K562 (cell line): ENCODE results near the gene NDUFA3. TPM values are rescaled to one million over a fixed set of nuclear protein-coding genes. Genes with fewer than 3 reads are reported as not detected.

ENCODE experiments used
- ATAC-seq: fragments of 200-7000 bp; cut with Tn5 transposase; 3 replicates; pipeline ENCODE4 v1.9.1; 2020; ENCODE audit warnings: moderate library complexity
- BruUV-seq: library from RNA; stranded (reverse); fragments of 400-500 nt; replicated peaks from 2 replicates; lab custom pipeline; 2021; lab: Mats Ljungman, UMichigan
- CTCF ChIA-PET: fragments of 300-600 bp; formaldehyde crosslinking; extraction: SDS; loops from one replicate; lab custom pipeline; 2021; ENCODE audit warnings: low intra/inter-chr PET ratio; lab: Yijun Ruan, JAX
- POLR2A ChIA-PET: fragments of 300-600, 350-650 bp; sonication (Branson Sonifier 250); formaldehyde crosslinking; extraction: SDS; loops from one replicate; lab custom pipeline; 2021; ENCODE audit warnings: antibody characterized with exemption, inconsistent platforms; lab: Yijun Ruan, JAX
- DNase-seq, 4 experiments: peaks; one replicate each; pipeline versions ENCODE4 v3.0.0 to v3.0.0-alpha.2; 2011 to 2018; ENCODE audit warnings: low spot score in 3 of 4, mixed read lengths in 3 of 4; ENCODE audit errors: extremely low read depth in 1 of 4
- FAIRE-seq: peaks from 2 replicates; lab custom pipeline; 2011; peaks lifted over from hg19 to GRCh38; lab: Jason Lieb, UNC
- H2AFZ ChIP-seq: 2 replicates; pipeline ENCODE4 v1.6.0; 2011; ENCODE audit warnings: low read depth, low read length, control low read depth, inconsistent platforms
- H3K27ac ChIP-seq: fragments of 200-600 bp; 3 replicates; pipeline ENCODE4 v1.8.0; 2011; ENCODE audit warnings: low read depth, mild to moderate bottlenecking, control low read depth, inconsistent platforms, low read length, moderate library complexity, mixed read lengths; ENCODE audit errors: extremely low read depth
- H3K27me3 ChIP-seq, 2 experiments: fragments of 300-600 bp in 1 of 2; 2 replicates in 1 of 2; 3 replicates in 1 of 2; pipeline versions ENCODE4 v1.6.0 to v1.8.0; 2011; ENCODE audit warnings: inconsistent platforms in 2 of 2, low read length in 2 of 2, mild to moderate bottlenecking in 1 of 2, mixed read lengths in 1 of 2, moderate library complexity in 1 of 2; ENCODE audit not compliant: control insufficient read depth in 2 of 2, insufficient read depth in 2 of 2
- H3K36me3 ChIP-seq: fragments of 300-600 bp; 3 replicates; pipeline ENCODE4 v1.8.0; 2011; ENCODE audit warnings: mild to moderate bottlenecking, low read length, inconsistent platforms; ENCODE audit not compliant: control insufficient read depth, insufficient read depth
- H3K4me1 ChIP-seq, 2 experiments: fragments of 200-600 bp in 1 of 2; replicated peaks in 1 of 2; 2 replicates in 1 of 2; 3 replicates in 1 of 2; pipeline versions ENCODE4 v1.5.1 to v1.8.0; 2011; ENCODE audit warnings: inconsistent platforms in 2 of 2, low read length in 2 of 2, mild to moderate bottlenecking in 1 of 2, mixed read lengths in 1 of 2, moderate library complexity in 1 of 2; ENCODE audit not compliant: control insufficient read depth in 2 of 2, insufficient read depth in 2 of 2
- H3K4me2 ChIP-seq: 2 replicates; pipeline ENCODE4 v1.6.1; 2011; ENCODE audit warnings: low read length, control low read depth, inconsistent platforms, mixed read lengths; ENCODE audit not compliant: insufficient read depth
- H3K4me3 ChIP-seq: fragments of 200-600 bp; sonication (generic), shearing (Covaris generic); 2 replicates; pipeline ENCODE4 v1.5.1; 2016; ENCODE audit warnings: control low read depth, inconsistent platforms
- H3K79me2 ChIP-seq: fragments of 200-600 bp; 3 replicates; pipeline ENCODE4 v1.8.0; 2011; ENCODE audit warnings: low read length, inconsistent platforms; ENCODE audit not compliant: control insufficient read depth, insufficient read depth
- H3K9ac ChIP-seq, 2 experiments: 2 replicates each; pipeline versions ENCODE4 v1.6.0 to v1.6.1; 2011; ENCODE audit warnings: low read depth in 2 of 2, low read length in 2 of 2, control low read depth in 1 of 2, inconsistent platforms in 1 of 2, mild to moderate bottlenecking in 1 of 2, mixed read lengths in 1 of 2; ENCODE audit not compliant: insufficient read depth in 1 of 2
- H3K9me1 ChIP-seq: one replicate; pipeline ENCODE4 v1.6.0; 2011; ENCODE audit warnings: inconsistent platforms, mild to moderate bottlenecking, low read length, moderate library complexity; ENCODE audit not compliant: control insufficient read depth, insufficient read depth
- H3K9me3 ChIP-seq: replicated peaks from 2 replicates; pipeline ENCODE4 v1.5.1; 2011; ENCODE audit warnings: low read depth, low read length, inconsistent platforms; ENCODE audit not compliant: control insufficient read depth, insufficient read depth
- H4K20me1 ChIP-seq: replicated peaks from 2 replicates; pipeline ENCODE4 v1.6.1; 2011; ENCODE audit warnings: low read length, inconsistent platforms, mixed read lengths; ENCODE audit not compliant: control insufficient read depth, insufficient read depth
- ATF4 ChIP-seq: fragments of 450-650 bp; formaldehyde crosslinking; IDR thresholded peaks from 2 replicates; pipeline ENCODE4 v1.4.0; 2022; ENCODE audit warnings: mild to moderate bottlenecking, moderate library complexity
- BCL6 ChIP-seq: fragments of 250-450 bp; sonication (Bioruptor Pico); IDR thresholded peaks from 2 replicates; pipeline ENCODE4 v1.4.0; 2020
- BHLHE40 ChIP-seq: IDR thresholded peaks from 2 replicates; pipeline ENCODE4 v1.6.1; 2011; ENCODE audit warnings: low read length, improper control_type of control experiment
- CTBP1 ChIP-seq: fragments of 450-650 bp; IDR thresholded peaks from 2 replicates; pipeline ENCODE4 v1.6.1; 2016; ENCODE audit warnings: borderline replicate concordance
- DIDO1 ChIP-seq: fragments of 450-650 bp; IDR thresholded peaks from 2 replicates; pipeline ENCODE4 v1.6.1; 2016; ENCODE audit warnings: low read depth, missing biosample characterization, missing genetic modification characterization
- HEY1 ChIP-seq: fragments of 250-450 bp; sonication (Bioruptor Pico); IDR thresholded peaks from 2 replicates; pipeline ENCODE4 v1.5.0; 2020; ENCODE audit warnings: mild to moderate bottlenecking, moderate library complexity, borderline replicate concordance
- MAZ ChIP-seq, 2 experiments: fragments of 450-650 bp in 1 of 2; sonication (generic) in 1 of 2; formaldehyde crosslinking; IDR thresholded peaks in 1 of 2; conservative IDR thresholded peaks in 1 of 2; 2 replicates each; pipeline versions ENCODE4 v1.4.0 to v1.5.0; 2020; ENCODE audit warnings: mild to moderate bottlenecking in 1 of 2, missing genetic modification reagents in 1 of 2
- MTA1 ChIP-seq: fragments of 450-650 bp; IDR thresholded peaks from 2 replicates; pipeline ENCODE4 v1.6.1; 2017; ENCODE audit warnings: borderline replicate concordance
- NFXL1 ChIP-seq: fragments of 450-650 bp; formaldehyde crosslinking; IDR thresholded peaks from 2 replicates; pipeline ENCODE4 v1.4.0; 2021; ENCODE audit warnings: mild to moderate bottlenecking
- NR2F6 ChIP-seq: fragments of 450-650 bp; formaldehyde crosslinking; IDR thresholded peaks from 2 replicates; pipeline ENCODE4 v1.4.0; 2020; ENCODE audit warnings: mild to moderate bottlenecking
- RHOXF2B ChIP-seq: fragments of 250-450 bp; sonication (Bioruptor Pico); conservative IDR thresholded peaks from 2 replicates; pipeline ENCODE4 v1.5.1; 2021
- SRSF3 ChIP-seq: fragments of 200-400 bp; formaldehyde crosslinking; IDR thresholded peaks from 2 replicates; pipeline ENCODE4 v1.6.1; 2016; ENCODE audit warnings: mild to moderate bottlenecking, low read length, moderate library complexity; ENCODE audit not compliant: insufficient read depth
- SRSF7 ChIP-seq: fragments of 200-400 bp; formaldehyde crosslinking; optimal IDR thresholded peaks from 2 replicates; pipeline ENCODE3; 2017; ENCODE audit warnings: mild to moderate bottlenecking, low read depth, low read length
- ZC3H4 ChIP-seq: sonication (generic); formaldehyde crosslinking; IDR thresholded peaks from 2 replicates; pipeline ENCODE4 v1.9.0; 2021; ENCODE audit warnings: missing genetic modification reagents, borderline replicate concordance
- ZNF212 ChIP-seq: fragments of 450-650 bp; formaldehyde crosslinking; IDR thresholded peaks from 2 replicates; pipeline ENCODE4 v1.4.0; 2020; ENCODE audit warnings: mild to moderate bottlenecking
- ZNF644 ChIP-seq: fragments of 200-800 bp; sonication (Bioruptor generic); IDR thresholded peaks from 2 replicates; pipeline ENCODE4 v1.6.1; 2016; ENCODE audit warnings: low read depth, missing genetic modification characterization, missing compliant biosample characterization
- ZNF766 ChIP-seq: fragments of 200-800 bp; sonication (Bioruptor generic); conservative IDR thresholded peaks from 2 replicates; pipeline ENCODE4 v1.6.1; 2016; ENCODE audit warnings: missing genetic modification characterization, missing compliant biosample characterization
- whole genome bisulfite sequencing: fragments of 100-300 bp; shearing (Covaris generic); methylation state at CpG from one replicate; pipeline ENCODE4 v1.1.6; 2016; ENCODE audit warnings: low coverage, mixed read lengths; ENCODE audit not compliant: insufficient coverage; ENCODE audit errors: missing lambda C conversion rate; 5-methylcytosine and 5-hydroxymethylcytosine counted together
- in situ Hi-C: fragments of 300-500 bp; cut with MboI; formaldehyde crosslinking; loops from 4 replicates; pipeline ENCODE4 v1.15.0; 2018; ENCODE audit warnings: inconsistent platforms, mixed read lengths
- intact Hi-C: fragments of 100-400 bp; cut with micrococcal nuclease; formaldehyde crosslinking; loops from 2 replicates; pipeline ENCODE4 v1.14.2; 2022
- polyA plus RNA-seq, 8 experiments: library from polyadenylated mRNA; depleted of rRNA in 4 of 8; stranded (reverse) in 5 of 8; unstranded in 3 of 8; fragments of >200 nt; fragmentation: Nextera tagmentation in 2 of 8; fragmentation: Illumina TruSeq in 1 of 8; extraction: Ambion mirVana in 2 of 8; extraction: Trizol in 1 of 8; gene quantifications; 2 replicates each; pipeline versions ENCODE4 v1.2.1 to v1.2.3, GENCODE V29; 2011 to 2014; ENCODE audit warnings: inconsistent platforms in 1 of 8, missing spikeins in 1 of 8
- total RNA-seq, 7 experiments: library from RNA; depleted of rRNA in 6 of 7; stranded (reverse); fragments of >200 nt in 6 of 7; fragmentation: Illumina TruSeq in 2 of 7; extraction: Trizol in 2 of 7; gene quantifications; 2 replicates each; pipeline versions ENCODE4 v1.2.1 to v1.2.3, GENCODE V29; 2011 to 2021; ENCODE audit warnings: low replicate concordance in 1 of 7
- TF ChIP-seq, protein P1 (sequence below): fragments of 250-450 bp; sonication (Bioruptor Pico); IDR thresholded peaks from 2 replicates; pipeline ENCODE4 v1.8.0; 2022; ENCODE audit warnings: moderate library complexity, mild to moderate bottlenecking, inconsistent platforms

Gene NDUFA3
- total and polyA plus RNA-seq, 9 of the 15 experiments (the other 6 are each of a cell fraction or from before 2014, with no cell fraction given): 39.2 to 279 (median 138) TPM

DNA sequence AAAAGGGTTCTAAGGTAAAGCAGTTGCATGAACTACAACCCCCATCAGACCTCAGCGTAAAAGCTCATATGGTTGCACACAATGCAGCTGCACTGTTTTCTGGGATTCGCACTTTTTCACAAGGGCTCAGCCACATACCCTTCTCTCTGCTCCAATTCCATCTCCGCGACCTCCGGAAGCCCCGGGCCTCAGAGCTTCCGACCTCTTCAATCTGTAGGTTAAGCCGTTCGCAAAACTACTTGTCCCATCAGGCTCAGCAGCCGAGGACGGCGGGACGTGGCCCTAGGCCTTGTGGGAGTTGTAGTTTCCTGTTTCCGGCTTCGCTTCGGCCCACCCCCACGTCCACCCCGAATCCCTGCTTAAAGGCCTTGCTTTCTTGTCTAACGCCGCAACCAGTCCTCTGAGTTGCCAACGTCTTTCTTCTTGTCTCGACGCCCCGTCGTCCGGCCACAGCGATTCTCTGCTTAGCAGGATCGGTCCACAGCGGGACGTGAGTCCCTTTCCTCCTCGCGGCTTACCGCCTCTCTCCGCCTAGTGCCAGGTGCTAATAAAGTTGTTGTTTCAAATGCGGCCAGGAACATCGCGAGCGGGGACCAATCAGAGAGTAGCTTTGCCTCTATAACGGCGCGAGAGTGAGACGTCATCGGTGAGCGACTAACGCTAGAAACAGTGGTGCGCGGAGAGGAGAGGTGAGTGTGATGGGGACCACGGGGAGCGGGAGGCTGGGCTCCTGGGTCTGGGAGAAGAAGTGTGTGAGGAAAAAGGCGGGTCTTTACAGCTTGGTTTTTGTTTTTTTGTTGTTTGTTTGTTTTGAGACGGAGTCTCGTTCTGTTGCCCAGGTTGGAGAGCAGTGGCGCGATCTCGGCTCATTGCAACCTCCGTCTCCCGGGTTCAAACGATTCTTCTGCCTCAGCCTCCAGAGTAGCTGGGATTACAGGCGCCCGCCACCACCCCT is 12.7 kb downstream of the NDUFA3 start, which contains the start of the genes PRPF31 and TFPT:
Gene PRPF31 (plus strand): TSS at position 646 of the 955 bp plus-strand sequence. CDS start 2,525 bp downstream, outside the sequence.
Gene TFPT (minus strand): TSS at position 549 of the 955 bp plus-strand sequence. CDS start 388 bp downstream, at position 161.
- H3K79me2 ChIP-seq: peaks cover 34% of the 10 kb centered on the region
- TSS peak; percentile 92 for BruUV-seq
- ChIA-PET POLR2A (interaction anchor here (0.6 to 2.0 kb wide), 15 partner anchors 9 to 87 kb away, joined by 3 to 14 read pairs (median 5); partner anchors contain the start of genes CNOT3, LENG1, NDUFA3 and OSCAR), CTCF (interaction anchor here (1.2 kb wide), 1 partner anchor 13 kb away, joined by 3 read pairs; no protein-coding TSS in a partner anchor)
- H3K27ac ChIP-seq: peak within 1 kb of the TSS; percentile 93
- H3K27me3 ChIP-seq: no peaks in the 10 kb centered on the region
- peaks cover 3 to 15% of the 10 kb centered on the region in 2 experiments; a peak in 3 of 5 replicates for H3K4me1 ChIP-seq
- ATAC-seq (peak; percentile 97), DNase-seq (peak; percentile 96 to 99 (median 98)), FAIRE-seq (peak; percentile 99)
- peak within 1 kb of the TSS; percentile 99 for H2AFZ ChIP-seq
- in situ Hi-C loops: no loop called here
- H3K4me3 ChIP-seq: peak within 1 kb of the TSS; percentile 78
- under 1% methylated on average over 60 of the region's 60 CpGs for WGBS
- intact Hi-C loops: loop anchor here (1.0 kb wide), 1 partner anchor 22 kb away; the partner anchor contains the start of gene CNOT3
- peak within 1 kb of the TSS; percentile 99 for H3K4me2 ChIP-seq
- H3K9me3 ChIP-seq: no peaks in the 10 kb centered on the region
- peak within 1 kb of the TSS; percentile 92 to 93 for H3K9ac ChIP-seq
- H4K20me1 ChIP-seq: no peaks in the 10 kb centered on the region
- peaks cover 44% of the 10 kb centered on the region; the same call in 2 of the 3 replicates for H3K36me3 ChIP-seq
- H3K9me1 ChIP-seq: peaks cover 3% of the 10 kb centered on the region
- TF ChIP-seq MTA1: peak; percentile 100
- peak; percentile 55; the same call in 1 of the 2 replicates for TF ChIP-seq HEY1 (CRISPR knock-in tag)
- TF ChIP-seq CTBP1: peak; percentile 54; the same call in 1 of the 2 replicates
- TF ChIP-seq MAZ (CRISPR knock-in tag; conservative IDR thresholded peaks at IDR 0.05 in 1 of 2, IDR thresholded peaks at IDR 0.05 in 1 of 2): peak; percentile 74 to 86
- TF ChIP-seq SRSF3: no peak
- no peak for TF ChIP-seq ZNF212 (CRISPR knock-in tag)
- peak; percentile 38; the same call in 1 of the 2 replicates for TF ChIP-seq ATF4 (CRISPR knock-in tag)
- TF ChIP-seq BCL6: 0 out of 2 replicates have a peak, but pooled peaks have one; percentile 8
- TF ChIP-seq RHOXF2B (CRISPR knock-in tag): no peak
- TF ChIP-seq SRSF7: no peak
- peak; percentile 96 for TF ChIP-seq ZNF766 (CRISPR knock-in tag)
- TF ChIP-seq, protein P1, sequence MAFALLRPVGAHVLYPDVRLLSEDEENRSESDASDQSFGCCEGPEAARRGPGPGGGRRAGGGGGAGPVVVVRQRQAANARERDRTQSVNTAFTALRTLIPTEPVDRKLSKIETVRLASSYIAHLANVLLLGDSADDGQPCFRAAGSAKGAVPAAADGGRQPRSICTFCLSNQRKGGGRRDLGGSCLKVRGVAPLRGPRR (CRISPR knock-in tag): no peak
- TF ChIP-seq ZC3H4: no peak
- TF ChIP-seq ZNF644 (tag): peak; percentile 96
- TF ChIP-seq NR2F6 (CRISPR knock-in tag): no peak
- TF ChIP-seq DIDO1 (tag): peak; percentile 98
- peak; percentile 49; the same call in 1 of the 2 replicates for TF ChIP-seq BHLHE40
- no peak for TF ChIP-seq NFXL1 (CRISPR knock-in tag)
